Body of pancreas (tissue), 4 donors: ENCODE results near the gene TOR2A.

ENCODE experiments used
- POLR2A ChIP-seq, 3 donors: fragments of 450-650 bp; IDR thresholded peaks; one replicate each; pipeline ENCODE4 v1.6.1; 2016; ENCODE audit warnings: antibody characterized with exemption in 3 of 3, mild to moderate bottlenecking in 2 of 3
- TF ChIP-seq, protein P1 (sequence below), 7 experiments: fragments of 450-650 bp in 4 of 7; fragments of 200-600 bp in 3 of 7; sonication (generic) in 3 of 7; IDR thresholded peaks; one replicate each; pipeline ENCODE4 v1.5.1; 2016 to 2019; ENCODE audit warnings: antibody characterized with exemption in 7 of 7

DNA sequence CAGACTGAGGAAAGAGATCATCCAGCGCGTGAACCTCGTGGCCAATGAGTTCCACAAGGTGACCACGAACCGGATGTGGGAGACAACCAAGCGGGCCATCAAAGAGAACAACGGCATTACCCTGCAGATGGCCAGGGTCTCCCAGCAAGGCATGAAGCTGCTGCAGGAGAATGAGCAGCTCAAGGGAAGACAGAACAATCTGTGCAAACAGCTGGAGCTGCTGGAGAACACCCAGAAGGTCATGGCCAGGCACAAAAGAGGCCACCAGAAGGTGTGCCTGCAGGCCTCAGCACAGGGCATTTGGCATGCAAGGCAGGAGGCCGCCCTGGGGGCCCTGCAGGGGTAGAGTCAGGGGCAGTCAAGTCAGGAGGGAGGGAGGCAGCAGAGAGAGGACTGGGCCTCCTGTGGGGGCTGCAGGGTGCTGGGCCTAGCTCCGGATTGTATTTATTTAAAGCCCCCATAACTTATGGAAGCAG lies 23.8 kb downstream of the TOR2A start:
- no peak for TF ChIP-seq POLR2A (IDR thresholded peaks at IDR 0.05)
- TF ChIP-seq, protein P1, sequence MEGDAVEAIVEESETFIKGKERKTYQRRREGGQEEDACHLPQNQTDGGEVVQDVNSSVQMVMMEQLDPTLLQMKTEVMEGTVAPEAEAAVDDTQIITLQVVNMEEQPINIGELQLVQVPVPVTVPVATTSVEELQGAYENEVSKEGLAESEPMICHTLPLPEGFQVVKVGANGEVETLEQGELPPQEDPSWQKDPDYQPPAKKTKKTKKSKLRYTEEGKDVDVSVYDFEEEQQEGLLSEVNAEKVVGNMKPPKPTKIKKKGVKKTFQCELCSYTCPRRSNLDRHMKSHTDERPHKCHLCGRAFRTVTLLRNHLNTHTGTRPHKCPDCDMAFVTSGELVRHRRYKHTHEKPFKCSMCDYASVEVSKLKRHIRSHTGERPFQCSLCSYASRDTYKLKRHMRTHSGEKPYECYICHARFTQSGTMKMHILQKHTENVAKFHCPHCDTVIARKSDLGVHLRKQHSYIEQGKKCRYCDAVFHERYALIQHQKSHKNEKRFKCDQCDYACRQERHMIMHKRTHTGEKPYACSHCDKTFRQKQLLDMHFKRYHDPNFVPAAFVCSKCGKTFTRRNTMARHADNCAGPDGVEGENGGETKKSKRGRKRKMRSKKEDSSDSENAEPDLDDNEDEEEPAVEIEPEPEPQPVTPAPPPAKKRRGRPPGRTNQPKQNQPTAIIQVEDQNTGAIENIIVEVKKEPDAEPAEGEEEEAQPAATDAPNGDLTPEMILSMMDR (IDR thresholded peaks at IDR 0.05): no peak
